Tibial nerve (tissue), 4 donors: ENCODE measurements around the gene GMDS. TPM values are rescaled to one million over a fixed set of nuclear protein-coding genes. Genes with fewer than 3 reads are reported as not detected.

Experiments used
- DNase-seq, 2 donors: peaks; one replicate each; pipeline ENCODE4 v3.0.0-alpha.2; 2019; ENCODE audit warnings: low spot score in 2 of 2
- H3K27ac ChIP-seq, 4 donors: fragments of 200-600 bp; sonication (generic) in 3 of 4; one replicate each; pipeline ENCODE4 v1.5.1; 2017 to 2019; ENCODE audit warnings: mild to moderate bottlenecking in 1 of 4
- H3K27me3 ChIP-seq, 2 donors: fragments of 200-600 bp; sonication (generic) in 1 of 2; one replicate each; pipeline versions ENCODE4 v1.5.1 to v1.6.0; 2017 to 2019
- H3K36me3 ChIP-seq, 3 donors: fragments of 200-600 bp; sonication (generic); one replicate each; pipeline ENCODE4 v1.5.1; 2018 to 2019
- H3K4me1 ChIP-seq, 4 donors: fragments of 200-600 bp; sonication (generic) in 3 of 4; one replicate each; pipeline ENCODE4 v1.5.1; 2017 to 2019
- H3K4me3 ChIP-seq, 4 donors: fragments of 200-600 bp; sonication (generic) in 3 of 4; one replicate each; pipeline ENCODE4 v1.5.1; 2017 to 2019; ENCODE audit warnings: mild to moderate bottlenecking in 1 of 4, moderate library complexity in 1 of 4
- H3K9me3 ChIP-seq, 4 donors: fragments of 200-600 bp; sonication (generic) in 3 of 4; one replicate each; pipeline ENCODE4 v1.5.1; 2017 to 2019
- CTCF ChIP-seq, 5 experiments: fragments of 200-600 bp in 3 of 5; fragments of 450-650 bp in 2 of 5; sonication (generic) in 3 of 5; IDR thresholded peaks; one replicate each; pipeline ENCODE4 v1.5.1; 2016 to 2019; ENCODE audit warnings: antibody characterized with exemption in 5 of 5, mild to moderate bottlenecking in 3 of 5, moderate library complexity in 2 of 5
- EP300 ChIP-seq, 2 donors: sonication (generic); formaldehyde crosslinking; IDR thresholded peaks; one replicate each; pipeline ENCODE4 v1.6.1; 2017; ENCODE audit warnings: antibody characterized with exemption in 2 of 2, mild to moderate bottlenecking in 1 of 2
- POLR2A ChIP-seq, 2 donors: fragments of 450-650 bp; IDR thresholded peaks; one replicate each; pipeline ENCODE4 v1.6.1; 2017; ENCODE audit warnings: antibody characterized with exemption in 2 of 2, mild to moderate bottlenecking in 2 of 2, moderate library complexity in 2 of 2
- WGBS, 2 donors: methylation state at CpG; one replicate each; pipeline ENCODE4 v1.1.5; 2018; 5-methylcytosine and 5-hydroxymethylcytosine counted together
- total RNA-seq, 4 donors: library from RNA; depleted of rRNA; stranded (reverse); fragments of >200 nt; gene quantifications; one replicate each; pipeline ENCODE4 v1.1.0, GENCODE V29; 2016

GMDS gene
- total RNA-seq, 4 donors from 2014 or later: 14.9 to 46.5 (median 32.8) TPM

GRCh38 chr6:2035826-2036709 lies 209.3 kb downstream of the GMDS start:
- WGBS, 2 donors: 93 to 94% methylated on average over 11 of the region's 11 CpGs
- Histone ChIP-seq H3K27ac (no peak overlapping the region), H3K27me3 (no peaks in the 10 kb centered on the region), H3K4me1 (no peaks in the 10 kb centered on the region), H3K4me3 (no peak overlapping the region), H3K9me3 (no peaks in the 10 kb centered on the region), H3K36me3 (no peaks in the 10 kb centered on the region)
- no peak for DNase-seq
- no peak for TF ChIP-seq EP300 (IDR thresholded peaks at IDR 0.05)

- no peak for TF ChIP-seq EP300 (IDR thresholded peaks at IDR 0.05)
- no peak for TF ChIP-seq POLR2A (IDR thresholded peaks at IDR 0.05)
- no peak for TF ChIP-seq CTCF (IDR thresholded peaks at IDR 0.05)
- Histone ChIP-seq H3K4me3 (no peak overlapping the region), H3K27ac (no peak overlapping the region), H3K27me3 (no peaks in the 10 kb centered on the region), H3K36me3 (no peaks in the 10 kb centered on the region), H3K9me3 (no peaks in the 10 kb centered on the region), H3K4me1 (no peaks in the 10 kb centered on the region)
- no peak for DNase-seq
- 71 to 76% methylated on average over 1 of the region's 1 CpG for WGBS, 2 donors
Observed at GRCh38 chr6:2035046-2035445, 210.4 kb downstream of the GMDS start.

- no peak for DNase-seq
- H3K4me3 ChIP-seq: no peak overlapping the region
- H3K4me1 ChIP-seq: no peaks in the 10 kb centered on the region
- H3K9me3 ChIP-seq: no peaks in the 10 kb centered on the region
- H3K27me3 ChIP-seq: no peaks in the 10 kb centered on the region
- no peak for TF ChIP-seq EP300 (IDR thresholded peaks at IDR 0.05)
- no peak for TF ChIP-seq CTCF (IDR thresholded peaks at IDR 0.05)
- TF ChIP-seq POLR2A (IDR thresholded peaks at IDR 0.05): no peak
- 79 to 81% methylated on average over 6 of the region's 6 CpGs for WGBS, 2 donors
- no peak overlapping the region for H3K27ac ChIP-seq
- no peaks in the 10 kb centered on the region for H3K36me3 ChIP-seq
Observed at GRCh38 chr6:2034256-2034655, 211.1 kb downstream of the GMDS start.

GRCh38 chr6:2033544-2033943 lies 211.9 kb downstream of the GMDS start:
- no peaks in the 10 kb centered on the region for H3K9me3 ChIP-seq
- H3K36me3 ChIP-seq: no peaks in the 10 kb centered on the region
- H3K4me3 ChIP-seq: no peak overlapping the region
- TF ChIP-seq POLR2A (IDR thresholded peaks at IDR 0.05): no peak
- TF ChIP-seq EP300 (IDR thresholded peaks at IDR 0.05): no peak
- no peak for TF ChIP-seq CTCF (IDR thresholded peaks at IDR 0.05)
- no peaks in the 10 kb centered on the region for H3K4me1 ChIP-seq
- H3K27me3 ChIP-seq: no peaks in the 10 kb centered on the region
- DNase-seq: no peak
- 95 to 96% methylated on average over 4 of the region's 4 CpGs for WGBS, 2 donors
- no peak overlapping the region for H3K27ac ChIP-seq

GRCh38 chr6:2030682-2031244 lies 214.6 kb downstream of the GMDS start:
- no peak overlapping the region for H3K27ac ChIP-seq
- no peak overlapping the region for H3K4me3 ChIP-seq
- no peaks in the 10 kb centered on the region for H3K36me3 ChIP-seq
- no peaks in the 10 kb centered on the region for H3K27me3 ChIP-seq
- no peak for TF ChIP-seq EP300 (IDR thresholded peaks at IDR 0.05)
- no peak for TF ChIP-seq CTCF (IDR thresholded peaks at IDR 0.05)
- TF ChIP-seq POLR2A (IDR thresholded peaks at IDR 0.05): no peak
- H3K9me3 ChIP-seq: no peaks in the 10 kb centered on the region
- no peaks in the 10 kb centered on the region for H3K4me1 ChIP-seq
- WGBS, 2 donors: 95 to 96% methylated on average over 7 of the region's 7 CpGs
- DNase-seq: no peak
